Skeletal muscle cell (primary cell): ENCODE measurements around the gene FAM110D.
A peak's percentile ranks its signal among the peaks of the same experiment; 100 is the strongest.

Experiments used
- DNase-seq: peaks from one replicate; pipeline ENCODE4 v3.0.0-alpha.2; 2010; ENCODE audit warnings: low read depth
- H3K4me3 ChIP-seq: 2 replicates; pipeline ENCODE4 v1.5.1; 2011; ENCODE audit warnings: low read depth, mild to moderate bottlenecking, control low read depth, low read length, moderate library complexity

Gene FAM110D

GRCh38 chr1:26160527-26161414, 1.9 kb downstream of the FAM110D start:
- DNase-seq: no peak
- H3K4me3 ChIP-seq: peak overlapping the region; percentile 46

DNA sequence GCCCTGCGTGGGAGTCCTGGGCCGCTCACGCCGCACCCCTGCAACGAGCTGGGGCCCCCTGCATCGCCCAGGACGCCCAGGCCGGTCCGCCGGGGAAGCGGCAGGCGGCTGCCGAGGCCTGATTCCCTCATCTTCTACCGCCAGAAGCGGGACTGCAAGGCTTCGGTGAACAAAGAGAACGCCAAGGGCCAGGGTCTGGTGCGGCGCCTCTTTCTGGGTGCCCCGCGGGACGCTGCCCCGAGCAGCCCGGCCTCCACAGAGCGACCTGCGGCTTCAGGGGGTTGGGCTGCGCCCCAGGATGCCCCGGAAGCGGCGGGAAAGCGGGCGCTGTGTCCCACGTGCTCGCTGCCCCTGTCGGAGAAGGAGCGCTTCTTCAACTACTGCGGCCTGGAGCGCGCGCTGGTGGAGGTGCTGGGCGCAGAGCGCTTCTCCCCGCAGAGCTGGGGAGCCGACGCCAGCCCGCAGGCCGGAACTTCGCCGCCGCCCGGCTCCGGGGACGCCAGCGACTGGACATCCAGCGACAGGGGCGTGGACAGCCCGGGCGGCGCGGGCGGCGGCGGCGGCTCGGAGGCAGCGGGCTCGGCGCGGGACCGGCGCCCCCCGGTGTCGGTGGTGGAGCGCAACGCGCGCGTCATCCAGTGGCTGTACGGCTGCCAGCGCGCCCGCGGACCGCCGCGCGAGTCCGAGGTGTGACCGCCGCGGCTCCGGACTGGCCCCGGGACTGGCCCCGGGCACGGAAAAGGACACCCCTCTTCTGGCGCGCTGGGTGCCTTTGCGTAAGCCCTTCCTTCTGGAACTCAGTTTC, 2.7 kb downstream of the FAM110D start:
- no peak for DNase-seq
- H3K4me3 ChIP-seq: peak overlapping the region; percentile 46

DNA sequence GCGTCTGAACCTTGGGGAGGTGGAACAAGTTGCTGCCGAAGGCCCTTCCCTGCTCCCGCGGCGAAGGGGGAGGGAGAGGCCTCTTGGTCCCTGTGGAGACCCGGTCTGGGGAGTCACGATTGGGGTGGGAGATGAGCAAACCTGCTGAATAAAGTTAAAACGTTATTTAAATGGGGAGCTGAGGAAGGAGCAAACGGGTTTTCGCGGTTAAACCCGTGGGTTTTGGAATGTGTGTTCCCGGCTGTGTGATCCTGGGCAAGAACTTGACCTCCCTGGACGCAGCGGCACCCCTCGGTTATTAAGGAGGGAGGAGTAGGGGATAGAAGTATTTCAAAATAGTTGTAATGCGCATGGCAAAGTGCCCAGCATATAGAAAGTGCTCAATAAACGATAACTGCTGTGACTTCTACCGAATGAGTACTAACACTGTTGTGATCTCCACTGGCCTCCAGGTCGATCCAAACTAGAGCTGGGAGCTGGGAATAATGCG, 3.4 kb downstream of the FAM110D start:
- no peak for DNase-seq
- peak overlapping the region; percentile 46 for H3K4me3 ChIP-seq

- H3K4me3 ChIP-seq: peak overlapping the region; percentile 36
These were observed 4.8 kb downstream of the FAM110D start for GRCh38 chr1:26163684-26164035.

DNA sequence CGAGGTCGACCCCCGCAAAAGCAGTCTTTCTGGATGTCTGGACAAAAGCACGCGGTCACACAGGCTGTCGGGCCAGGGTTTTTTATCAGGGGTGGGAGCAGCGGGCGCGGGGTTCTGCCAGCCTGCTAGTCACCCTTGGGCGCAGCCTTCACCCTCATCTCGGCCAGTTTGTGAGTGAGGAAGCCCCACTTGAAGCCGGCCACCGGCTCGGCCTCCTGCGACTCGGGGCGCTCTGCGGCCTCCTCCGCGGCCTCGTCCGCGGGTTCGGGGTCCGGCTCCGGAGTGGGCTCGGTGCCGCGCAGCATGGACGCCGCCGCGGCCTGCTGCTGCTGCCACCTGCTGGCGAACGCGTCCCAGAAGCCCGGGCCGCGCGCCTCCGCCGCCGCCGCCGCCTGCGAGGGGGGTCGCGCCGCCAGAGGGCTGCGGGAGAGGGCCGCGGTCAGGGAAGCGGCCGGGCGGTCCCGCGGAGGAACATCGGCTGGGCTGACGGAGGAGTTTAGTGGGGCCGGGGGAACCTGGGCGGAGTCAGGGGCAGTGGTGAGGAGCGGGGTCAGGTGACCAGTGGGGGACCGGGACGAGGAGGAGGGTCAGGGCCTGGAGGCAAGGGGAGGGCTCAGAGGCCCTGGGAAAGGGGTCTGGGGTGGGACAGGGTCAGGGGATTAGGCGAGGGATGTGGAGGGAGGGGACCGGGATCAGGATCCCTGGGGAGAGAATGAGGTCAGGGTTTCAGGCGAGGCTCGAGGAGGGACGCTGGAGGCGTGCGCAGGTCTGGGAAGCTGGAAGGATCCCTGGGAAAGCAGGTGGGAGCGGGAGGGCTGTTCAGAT, 5.4 kb downstream of the FAM110D start:
- peak overlapping the region; percentile 36 for H3K4me3 ChIP-seq
- DNase-seq: no peak

More at GRCh38 chr1:26163684-26164035, 4.8 kb downstream of the FAM110D start:
- no peak for DNase-seq

DNA sequence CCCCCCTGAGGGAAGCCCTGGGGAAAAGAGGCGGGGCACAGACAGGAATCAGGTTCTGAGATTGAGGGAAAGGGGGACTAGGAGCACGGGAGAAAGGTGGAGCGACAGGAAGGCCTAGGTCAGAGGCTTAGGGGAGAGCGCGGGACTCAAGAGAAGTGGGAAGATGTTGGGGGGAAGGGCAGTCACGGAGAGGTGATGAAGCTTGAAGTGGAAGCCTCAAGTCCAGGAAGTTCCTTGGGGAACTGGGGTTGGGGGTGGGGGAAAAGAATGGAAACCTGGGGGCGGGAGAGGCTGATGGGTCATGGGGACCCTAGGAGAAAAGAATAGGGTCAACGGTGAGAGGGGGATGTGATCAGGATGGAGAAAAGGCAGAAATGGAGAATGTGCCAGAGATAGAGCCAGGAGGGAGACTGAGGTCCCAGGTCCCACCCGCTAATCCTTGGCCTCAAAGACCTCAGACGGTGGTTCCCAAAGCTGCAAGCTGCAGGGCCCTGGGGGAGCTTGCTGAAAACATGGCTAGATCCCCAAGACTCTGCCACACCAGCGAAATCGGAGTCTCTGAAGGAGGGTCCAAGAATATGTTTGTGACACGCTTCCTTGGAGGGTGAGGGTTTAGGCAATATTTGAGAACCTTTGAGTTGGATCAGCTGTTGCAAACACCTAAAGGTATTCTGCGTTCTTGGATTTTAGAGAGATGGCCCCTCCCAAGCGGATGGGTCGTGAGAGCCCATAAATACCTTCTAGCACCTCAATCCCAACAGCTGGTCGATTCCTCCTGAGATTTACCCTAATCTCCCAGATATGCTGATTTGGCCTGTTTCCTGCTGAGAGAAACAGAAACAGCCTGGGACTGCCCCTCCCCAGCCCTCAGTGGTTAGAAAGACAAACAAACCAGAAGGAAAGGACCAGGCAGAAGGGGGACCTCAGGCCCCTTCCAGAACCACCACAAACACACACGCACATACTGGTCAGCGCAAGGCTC, 6.3 kb downstream of the FAM110D start:
- H3K4me3 ChIP-seq: no peak overlapping the region
- no peak for DNase-seq

- H3K4me3 ChIP-seq: no peak overlapping the region
- DNase-seq: no peak
These were observed 7.9 kb downstream of the FAM110D start for GRCh38 chr1:26166719-26167281.

DNA sequence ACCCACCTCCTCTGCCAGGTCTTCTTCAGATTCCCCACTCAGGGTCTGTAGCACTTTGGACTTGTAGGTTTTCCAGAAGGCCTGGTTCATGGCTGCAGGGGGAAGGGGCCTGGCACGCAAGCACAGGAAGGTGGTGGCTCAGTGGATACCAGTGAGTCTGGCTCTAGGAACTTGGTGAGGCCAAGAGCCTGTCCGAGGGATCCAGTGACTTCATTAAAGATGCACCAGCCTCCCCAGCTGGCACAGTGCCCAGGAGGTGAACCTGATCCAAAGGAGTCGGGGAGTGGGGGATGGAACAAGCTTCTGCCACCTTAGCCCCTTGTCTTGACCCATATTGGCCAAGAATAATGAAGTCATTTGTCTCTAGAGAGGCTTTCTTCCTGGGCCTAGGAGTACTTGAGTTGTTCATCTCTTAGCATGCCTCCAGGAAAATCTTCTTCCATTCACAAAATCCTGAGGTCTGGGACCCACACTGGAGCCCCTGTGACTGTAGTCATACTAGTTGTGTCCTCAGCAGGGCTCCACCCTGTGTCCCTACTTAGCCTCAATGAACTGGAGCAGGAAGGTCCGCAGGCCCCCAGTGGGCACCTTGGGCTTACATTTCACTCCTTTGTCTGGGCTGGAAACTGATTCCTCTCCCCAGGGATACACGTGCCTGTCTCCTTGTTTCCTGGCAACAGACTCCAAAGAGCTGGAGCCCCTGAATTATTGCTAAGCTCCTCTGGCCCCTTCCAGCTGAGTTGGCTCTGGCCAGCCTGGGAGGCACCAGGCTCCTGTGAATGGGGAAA, 9.7 kb downstream of the FAM110D start, which contains the start of gene C1orf232:
C1orf232 (minus strand) TSS at position 554 of the 788 bp plus-strand sequence; CDS start at position 90, 464 bp downstream.
- H3K4me3 ChIP-seq: peak within 1 kb of the TSS; percentile 88
- no peak for DNase-seq

DNA sequence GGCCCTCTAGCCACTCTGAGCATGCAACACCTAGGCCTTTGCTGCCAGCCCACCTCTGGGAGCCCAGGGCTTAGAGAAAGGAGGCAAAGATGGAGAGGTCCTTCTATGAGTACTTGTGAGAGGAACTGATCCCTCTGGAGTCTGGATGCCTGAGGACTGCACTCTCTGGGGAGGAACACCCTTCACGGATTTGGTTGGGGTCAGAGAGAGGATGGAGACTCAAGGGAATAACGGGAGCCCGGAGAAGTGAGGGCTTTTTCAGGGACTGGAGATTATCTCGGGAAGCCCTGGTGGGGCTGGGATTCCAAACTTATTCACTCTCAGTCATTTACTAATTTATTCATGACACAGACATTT, 10.3 kb downstream of the FAM110D start:
- H3K4me3 ChIP-seq: peak overlapping the region; percentile 88
- DNase-seq: no peak

DNA sequence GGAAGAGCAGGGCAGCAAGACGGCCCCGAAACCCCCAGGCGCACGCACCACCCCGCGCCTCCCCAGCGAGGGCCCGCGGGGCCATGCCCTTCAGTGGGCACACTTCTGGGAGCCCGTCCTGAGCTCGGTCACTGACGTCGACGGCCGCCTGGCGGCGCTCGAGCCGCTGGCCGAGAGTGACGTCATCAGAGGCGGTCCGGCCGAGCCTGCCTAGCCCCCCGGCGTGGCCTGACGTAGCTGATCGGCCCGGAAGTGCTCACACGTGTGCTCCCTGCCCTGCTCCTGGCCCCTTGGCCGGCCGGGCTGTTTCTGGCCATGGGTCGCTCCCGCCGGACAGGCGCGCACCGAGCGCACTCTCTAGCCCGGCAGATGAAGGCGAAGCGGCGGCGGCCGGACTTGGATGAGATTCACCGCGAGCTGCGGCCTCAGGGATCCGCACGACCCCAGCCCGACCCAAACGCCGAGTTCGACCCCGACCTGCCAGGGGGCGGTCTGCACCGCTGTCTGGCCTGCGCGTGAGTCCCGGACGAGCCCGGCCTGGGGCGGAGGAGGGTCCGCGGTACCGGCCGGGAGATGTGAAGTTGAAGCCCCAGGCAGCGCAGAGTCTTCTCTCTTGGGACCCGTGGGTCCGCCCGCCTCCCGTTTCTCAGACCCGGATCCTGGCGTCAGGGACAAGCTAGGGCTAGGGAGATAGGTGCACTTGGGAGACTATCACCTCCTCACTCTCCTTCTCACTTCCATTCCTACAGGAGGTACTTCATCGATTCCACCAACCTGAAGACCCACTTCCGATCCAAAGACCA, 11.0 kb downstream of the FAM110D start, which contains the start of gene ZNF593:
ZNF593 (plus strand) TSS at position 240 of the 803 bp plus-strand sequence; CDS start at position 316, 76 bp downstream.
- H3K4me3 ChIP-seq: peak within 1 kb of the TSS; percentile 88

GRCh38 chr1:26170472-26170821, 11.6 kb downstream of the FAM110D start:
- DNase-seq: no peak
- peak overlapping the region; percentile 88 for H3K4me3 ChIP-seq

More for the DNA sequence above, 11.0 kb downstream of the FAM110D start, which contains the start of gene ZNF593:
- peak; percentile 54 for DNase-seq

DNA sequence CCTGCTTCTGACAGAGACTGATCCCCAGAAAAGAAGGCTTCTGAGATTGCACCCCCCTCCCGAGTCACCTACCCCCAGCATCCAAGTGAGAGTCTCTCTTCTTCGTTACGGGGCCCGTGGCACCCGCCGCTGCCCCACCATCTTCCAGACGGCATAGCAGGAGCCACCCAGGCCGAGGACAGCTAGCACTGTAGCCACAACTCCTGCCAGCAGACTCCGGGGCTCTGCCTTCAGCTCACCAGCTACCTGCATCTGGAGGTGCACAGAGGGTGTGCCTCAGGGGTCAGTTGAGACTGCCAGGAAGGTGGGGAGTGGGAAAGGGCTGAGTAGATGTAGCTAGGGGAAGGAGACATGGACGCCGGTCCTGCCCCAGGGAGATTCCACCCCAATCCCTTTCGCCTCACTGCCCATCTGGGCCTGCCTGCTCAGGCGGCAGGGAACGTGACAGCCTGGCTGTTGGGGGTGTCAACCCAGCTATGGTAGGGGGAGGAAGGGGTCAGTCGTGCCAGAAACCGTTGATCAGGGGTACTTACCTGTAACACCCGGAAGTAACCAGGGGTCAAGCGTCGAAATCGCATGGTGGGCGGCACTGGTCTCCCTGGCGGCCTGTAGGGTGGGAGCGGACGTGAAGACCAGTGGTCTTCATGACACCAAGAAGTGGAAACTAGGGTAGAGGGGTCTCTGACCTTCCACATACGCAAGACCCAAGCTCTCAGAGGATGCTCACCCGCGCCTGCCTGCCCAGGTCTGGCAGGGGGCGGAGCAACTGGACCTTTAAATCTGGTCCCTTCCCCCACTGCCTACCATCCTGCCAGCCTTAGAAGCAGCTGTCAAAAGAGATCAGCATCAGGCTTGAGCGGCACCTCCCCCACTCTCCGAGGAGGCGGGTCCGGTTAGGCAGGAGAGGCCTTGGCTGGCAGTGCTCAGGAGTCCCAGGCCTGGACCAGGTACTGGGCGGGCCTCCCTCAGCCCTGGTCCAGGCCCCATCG, 12.5 kb downstream of the FAM110D start, which contains the start of gene ZNF593OS:
ZNF593OS (minus strand) TSS at position 749 of the 989 bp plus-strand sequence; CDS start at position 578, 171 bp downstream.
- DNase-seq: no peak
- peak within 1 kb of the TSS; percentile 88 for H3K4me3 ChIP-seq

DNA sequence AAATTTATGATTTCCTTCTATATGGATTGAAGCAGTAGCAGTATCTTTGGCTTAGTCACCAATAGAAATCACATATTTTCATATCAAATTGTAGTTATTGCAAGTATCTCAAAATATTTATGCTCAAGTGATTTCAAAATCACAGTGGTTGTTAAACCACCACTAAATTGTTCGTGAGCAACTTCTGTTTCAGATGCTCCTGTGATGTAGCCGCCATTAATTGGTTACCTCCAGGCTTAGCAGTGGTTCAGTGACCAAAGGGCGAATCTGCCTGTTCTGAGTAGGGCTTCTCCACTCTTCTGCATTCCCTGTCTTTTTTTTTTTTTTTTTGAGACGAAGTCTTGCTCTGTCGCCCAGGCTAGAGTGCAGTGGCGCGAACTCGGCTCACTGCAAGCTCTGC, 16.5 kb downstream of the FAM110D start:
- no peak overlapping the region for H3K4me3 ChIP-seq
- DNase-seq: no peak

- H3K4me3 ChIP-seq: no peak within 1 kb of the TSS
These were observed 18.4 kb downstream of the FAM110D start, which contains the start of gene CNKSR1 for GRCh38 chr1:26177182-26177684. CNKSR1 (plus strand) TSS chr1:26177491; CDS start chr1:26177548, 57 bp downstream.

DNA sequence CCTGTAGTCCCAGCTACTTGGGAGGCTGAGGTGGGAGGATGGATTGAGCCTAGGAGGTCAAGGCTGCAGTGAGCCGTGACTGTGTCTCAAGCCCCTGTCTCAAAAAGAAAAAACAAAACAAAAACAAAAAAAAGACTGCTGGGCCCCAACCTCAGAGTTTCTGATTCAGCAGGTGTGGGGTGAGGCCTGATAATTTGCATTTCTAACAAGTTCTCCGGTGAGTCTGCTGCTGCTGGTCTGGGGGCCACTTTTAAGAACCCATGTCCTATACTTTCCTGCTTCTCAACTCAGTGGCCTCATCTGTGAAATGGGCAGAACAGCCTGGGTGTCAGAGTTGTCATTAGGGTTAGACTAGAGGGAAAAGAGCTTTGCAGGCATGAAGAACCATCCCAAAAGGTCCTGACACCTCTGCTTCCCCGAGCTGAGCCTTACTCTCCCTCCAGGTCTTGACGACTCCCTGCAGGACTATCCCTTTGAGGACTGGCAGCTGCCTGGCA, 21.2 kb downstream of the FAM110D start:
- no peak overlapping the region for H3K4me3 ChIP-seq
- DNase-seq: no peak

More at GRCh38 chr1:26177182-26177684, 18.4 kb downstream of the FAM110D start, which contains the start of gene CNKSR1:
- no peak for DNase-seq
